ENCODE measurements around the gene CFAP97D2. TPM values are rescaled to one million over a fixed set of nuclear protein-coding genes. Genes with fewer than 3 reads are reported as not detected.
A peak's percentile ranks its signal among the peaks of the same experiment; 100 is the strongest.

CFAP97D2 gene
- polyA plus RNA-seq, 1 donor from 2014 or later, result not detected

- Histone ChIP-seq H3K9me3 (ENCODE audit: low read length) (no peaks in the 10 kb centered on the region), H2AFZ (ENCODE audit: low read depth, low read length) (no peak overlapping the region)
- TF ChIP-seq EP300 (conservative IDR thresholded peaks at IDR 0.05; ENCODE audit: poor library complexity, severe bottlenecking), result no peak
- no peak for TF ChIP-seq CTCF (IDR thresholded peaks at IDR 0.05; ENCODE audit: poor library complexity, severe bottlenecking)
- TF ChIP-seq RAD21 (conservative IDR thresholded peaks at IDR 0.05), result no peak
- TF ChIP-seq SMC3 (conservative IDR thresholded peaks at IDR 0.05; ENCODE audit: poor library complexity), result no peak
- no peak for TF ChIP-seq POLR2AphosphoS5 (IDR thresholded peaks at IDR 0.05)
- no peak for TF ChIP-seq TAF1 (IDR thresholded peaks at IDR 0.05; ENCODE audit: low read depth)
Observed at GRCh38 chr13:114136576-114136975, 42.5 kb upstream of the CFAP97D2 start.

GRCh38 chr13:114140131-114140905 lies 38.7 kb upstream of the CFAP97D2 start:
- Histone ChIP-seq H3K9me2 (ENCODE audit: insufficient read depth, low read length) (no peaks in the 10 kb centered on the region), H4K20me1 (ENCODE audit: insufficient read depth) (no peaks in the 10 kb centered on the region), H3K4me2 (ENCODE audit: low read length) (no peak overlapping the region), H3K79me2 (replicated peaks; ENCODE audit: insufficient read depth, low read length) (no peaks in the 10 kb centered on the region), H3K9ac (ENCODE audit: low read length) (no peak overlapping the region), H3K27ac (ENCODE audit: low read length) (no peak overlapping the region), H3F3A (ENCODE audit: insufficient read depth, low read length, poor library complexity, severe bottlenecking) (no peaks in the 10 kb centered on the region), H3K9me3 (ENCODE audit: low read length) (no peaks in the 10 kb centered on the region), H2AFZ (ENCODE audit: low read depth, low read length) (no peak overlapping the region), H3K4me3 (ENCODE audit: low read length) (peak overlapping the region; percentile 10), H3K27me3 (ENCODE audit: insufficient read depth, low read depth, low read length) (no peaks in the 10 kb centered on the region), H3K36me3 (ENCODE audit: insufficient read depth, low read length) (no peaks in the 10 kb centered on the region)
- TF ChIP-seq REST (IDR thresholded peaks at IDR 0.05; ENCODE audit: borderline replicate concordance), result no peak
- TF ChIP-seq CTCF (IDR thresholded peaks at IDR 0.05; ENCODE audit: poor library complexity, severe bottlenecking), result no peak
- TF ChIP-seq SMC3 (conservative IDR thresholded peaks at IDR 0.05; ENCODE audit: poor library complexity), result no peak
- TF ChIP-seq EP300 (conservative IDR thresholded peaks at IDR 0.05; ENCODE audit: poor library complexity, severe bottlenecking), result no peak
- no peak for TF ChIP-seq POLR2AphosphoS5 (IDR thresholded peaks at IDR 0.05)
- TF ChIP-seq EZH2 (IDR thresholded peaks at IDR 0.05; ENCODE audit: borderline replicate concordance, insufficient read depth, low read length, poor library complexity, severe bottlenecking), result no peak
- no peak for TF ChIP-seq RAD21 (conservative IDR thresholded peaks at IDR 0.05)
- no peak for TF ChIP-seq MXI1 (conservative IDR thresholded peaks at IDR 0.05; ENCODE audit: poor library complexity, severe bottlenecking)
- TF ChIP-seq TAF1 (IDR thresholded peaks at IDR 0.05; ENCODE audit: low read depth), result no peak

More at GRCh38 chr13:114136576-114136975, 42.5 kb upstream of the CFAP97D2 start:
- Histone ChIP-seq H3K4me2 (ENCODE audit: low read length) (no peak overlapping the region), H3K9me2 (ENCODE audit: insufficient read depth, low read length) (no peaks in the 10 kb centered on the region), H3K9ac (ENCODE audit: low read length) (no peak overlapping the region), H3K27me3 (ENCODE audit: insufficient read depth, low read depth, low read length) (no peaks in the 10 kb centered on the region), H3K4me3 (ENCODE audit: low read length) (no peak overlapping the region), H3K79me2 (replicated peaks; ENCODE audit: insufficient read depth, low read length) (no peaks in the 10 kb centered on the region), H3F3A (ENCODE audit: insufficient read depth, low read length, poor library complexity, severe bottlenecking) (no peaks in the 10 kb centered on the region), H4K20me1 (ENCODE audit: insufficient read depth) (no peaks in the 10 kb centered on the region), H3K36me3 (ENCODE audit: insufficient read depth, low read length) (no peaks in the 10 kb centered on the region), H3K27ac (ENCODE audit: low read length) (no peak overlapping the region)

Data from neural cell (in vitro differentiated cells).